ENCODE results near the gene MCM9. TPM values are rescaled to one million over a fixed set of nuclear protein-coding genes. Genes with fewer than 3 reads are reported as not detected.
"Not testable (repeated sequence)": the region's sequence is repeated elsewhere in the genome, so short reads cannot be mapped to it uniquely, and the experiment has no call there.

The MCM9 gene
- total and polyA plus RNA-seq, 2 donors (not counting 1 experiment from before 2014, with no cell fraction given): 14.0 to 54.5 TPM

DNA sequence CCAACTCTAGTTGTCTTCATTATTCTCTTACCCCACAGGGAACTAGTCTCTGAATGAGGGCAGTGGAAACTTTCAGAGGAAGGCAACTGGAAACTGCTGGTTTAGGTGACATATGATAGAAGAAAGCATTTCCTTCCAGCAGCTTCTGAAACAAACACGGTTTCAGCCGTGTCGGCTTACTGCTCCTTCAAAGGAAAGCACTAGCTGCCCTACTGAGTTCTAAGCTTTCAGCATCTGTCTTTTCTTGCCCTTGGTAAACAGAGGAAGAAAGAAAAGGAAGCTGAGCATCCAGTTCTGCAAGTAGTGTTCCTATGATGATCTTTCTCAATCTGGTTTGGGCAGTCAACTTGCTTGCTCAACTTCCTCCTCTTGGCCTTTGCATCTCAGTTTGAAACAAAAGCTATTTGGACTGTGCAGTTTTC, 166.0 kb downstream of the MCM9 start:
- Histone ChIP-seq H3K9me3 (ENCODE audit: control extremely low read depth in 1 of 3, control insufficient read depth in 2 of 3, insufficient read depth in 1 of 3, low read length in 2 of 3) (no peaks in the 10 kb centered on the region), H4K20me1 (ENCODE audit: control insufficient read depth, insufficient read depth, low read length, poor library complexity, severe bottlenecking) (no peaks in the 10 kb centered on the region), H3K4me1 (ENCODE audit: control insufficient read depth in 2 of 2, insufficient read depth in 2 of 2, low read length in 2 of 2) (no peaks in the 10 kb centered on the region), H3K36me3 (replicated peaks in 1 of 2; ENCODE audit: control extremely low read depth in 1 of 2, control insufficient read depth in 1 of 2, extremely low read depth in 1 of 2, insufficient read depth in 2 of 2, low read length in 1 of 2) (no peaks in the 10 kb centered on the region), H3K27ac (ENCODE audit: low read length in 2 of 2) (no peak overlapping the region), H3K4me3 (ENCODE audit: control extremely low read depth in 1 of 5, extremely low read depth in 1 of 5, insufficient read depth in 1 of 5, low read depth in 2 of 5, low read length in 4 of 5) (peak overlapping the region in 1 of 5 experiments; percentile 7), H3K27me3 (replicated peaks in 1 of 4; ENCODE audit: control extremely low read depth in 1 of 4, control insufficient read depth in 3 of 4, insufficient read depth in 4 of 4, low read length in 3 of 4) (no peaks in the 10 kb centered on the region), H3K9ac (ENCODE audit: low read length) (no peak overlapping the region), H2AFZ (ENCODE audit: insufficient read depth, low read depth, low read length, poor library complexity, severe bottlenecking) (peak overlapping the region; percentile 52), H3K4me2 (replicated peaks; ENCODE audit: low read depth, low read length, poor library complexity, severe bottlenecking) (no peak overlapping the region), H3K79me2 (ENCODE audit: control insufficient read depth, insufficient read depth, low read length) (no peaks in the 10 kb centered on the region)
- ChIA-PET POLR2A (no interaction called here), CTCF (interaction anchor here (1.4 to 1.5 kb wide), 2 partner anchors 11 to 71 kb away, joined by 3 to 4 read pairs; no protein-coding TSS in a partner anchor)
- H3K9me3 Mint-ChIP-seq (ENCODE audit: insufficient read depth): no peaks in the 10 kb centered on the region
- peaks cover 7% of the 10 kb centered on the region for H3K4me1 Mint-ChIP-seq
- H3K27ac Mint-ChIP-seq: no peak overlapping the region
- WGBS (ENCODE audit: insufficient coverage): 70% methylated on average over 3 of the region's 3 CpGs
- intact Hi-C loops (cut with micrococcal nuclease): no loop called here
- ATAC-seq (ENCODE audit: low read depth): no peak
- H3K27me3 Mint-ChIP-seq: peaks cover 3% of the 10 kb centered on the region
- DNase-seq: no peak
- TF ChIP-seq EZH2 (IDR thresholded peaks at IDR 0.05; ENCODE audit: borderline replicate concordance, insufficient read depth, low read depth, low read length, poor library complexity, severe bottlenecking): no peak
- TF ChIP-seq, protein P1, sequence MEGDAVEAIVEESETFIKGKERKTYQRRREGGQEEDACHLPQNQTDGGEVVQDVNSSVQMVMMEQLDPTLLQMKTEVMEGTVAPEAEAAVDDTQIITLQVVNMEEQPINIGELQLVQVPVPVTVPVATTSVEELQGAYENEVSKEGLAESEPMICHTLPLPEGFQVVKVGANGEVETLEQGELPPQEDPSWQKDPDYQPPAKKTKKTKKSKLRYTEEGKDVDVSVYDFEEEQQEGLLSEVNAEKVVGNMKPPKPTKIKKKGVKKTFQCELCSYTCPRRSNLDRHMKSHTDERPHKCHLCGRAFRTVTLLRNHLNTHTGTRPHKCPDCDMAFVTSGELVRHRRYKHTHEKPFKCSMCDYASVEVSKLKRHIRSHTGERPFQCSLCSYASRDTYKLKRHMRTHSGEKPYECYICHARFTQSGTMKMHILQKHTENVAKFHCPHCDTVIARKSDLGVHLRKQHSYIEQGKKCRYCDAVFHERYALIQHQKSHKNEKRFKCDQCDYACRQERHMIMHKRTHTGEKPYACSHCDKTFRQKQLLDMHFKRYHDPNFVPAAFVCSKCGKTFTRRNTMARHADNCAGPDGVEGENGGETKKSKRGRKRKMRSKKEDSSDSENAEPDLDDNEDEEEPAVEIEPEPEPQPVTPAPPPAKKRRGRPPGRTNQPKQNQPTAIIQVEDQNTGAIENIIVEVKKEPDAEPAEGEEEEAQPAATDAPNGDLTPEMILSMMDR (IDR thresholded peaks at IDR 0.05): no peak
- no peak overlapping the region for H3K4me3 Mint-ChIP-seq

DNA sequence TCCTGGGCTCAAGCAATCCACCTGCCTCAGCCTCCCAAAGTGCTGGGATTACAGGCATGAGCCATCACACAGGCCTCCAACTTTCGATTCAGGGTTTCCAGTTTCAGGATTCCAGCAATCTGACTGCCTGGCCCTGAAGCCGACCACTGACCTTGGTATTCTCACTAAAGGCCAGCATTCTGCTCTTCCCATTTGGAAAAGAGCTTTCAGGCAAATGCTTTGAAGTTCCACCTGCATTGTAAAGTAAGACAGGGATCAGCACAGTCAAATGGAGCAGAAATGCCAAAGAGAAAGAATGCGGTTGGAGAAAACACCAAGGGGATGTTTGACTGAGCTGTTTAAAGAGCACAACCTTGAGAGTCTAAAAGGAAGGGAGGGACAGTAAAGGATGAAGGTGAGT, 166.5 kb downstream of the MCM9 start:
- no peaks in the 10 kb centered on the region for H4K20me1 ChIP-seq (ENCODE audit: control insufficient read depth, insufficient read depth, low read length, poor library complexity, severe bottlenecking)
- WGBS (ENCODE audit: insufficient coverage): 93% methylated on average over 3 of the region's 3 CpGs
- H3K9me3 Mint-ChIP-seq (ENCODE audit: insufficient read depth): no peaks in the 10 kb centered on the region
- no peak overlapping the region for H3K27ac ChIP-seq (ENCODE audit: low read length in 2 of 2)
- DNase-seq (no peak), ATAC-seq (ENCODE audit: low read depth) (no peak)
- H3K4me1 ChIP-seq (ENCODE audit: control insufficient read depth in 2 of 2, insufficient read depth in 2 of 2, low read length in 2 of 2): no peaks in the 10 kb centered on the region
- H3K4me1 Mint-ChIP-seq: peaks cover 7% of the 10 kb centered on the region
- no peaks in the 10 kb centered on the region for H3K27me3 ChIP-seq (replicated peaks in 1 of 4; ENCODE audit: control extremely low read depth in 1 of 4, control insufficient read depth in 3 of 4, insufficient read depth in 4 of 4, low read length in 3 of 4)
- CTCF ChIA-PET: interaction anchor here (1.4 to 1.5 kb wide), 2 partner anchors 11 to 71 kb away, joined by 3 to 4 read pairs; no protein-coding TSS in a partner anchor
- no peak overlapping the region for H3K27ac Mint-ChIP-seq
- H3K27me3 Mint-ChIP-seq: peaks cover 3% of the 10 kb centered on the region
- no peaks in the 10 kb centered on the region for H3K9me3 ChIP-seq (ENCODE audit: control extremely low read depth in 1 of 3, control insufficient read depth in 2 of 3, insufficient read depth in 1 of 3, low read length in 2 of 3)
- intact Hi-C loops (cut with micrococcal nuclease): no loop called here
- H3K4me3 Mint-ChIP-seq: no peak overlapping the region
- H3K79me2 ChIP-seq (ENCODE audit: control insufficient read depth, insufficient read depth, low read length): no peaks in the 10 kb centered on the region
- no peaks in the 10 kb centered on the region for H3K36me3 ChIP-seq (replicated peaks in 1 of 2; ENCODE audit: control extremely low read depth in 1 of 2, control insufficient read depth in 1 of 2, extremely low read depth in 1 of 2, insufficient read depth in 2 of 2, low read length in 1 of 2)
- peak overlapping the region in 1 of 5 experiments; percentile 7 for H3K4me3 ChIP-seq (ENCODE audit: control extremely low read depth in 1 of 5, extremely low read depth in 1 of 5, insufficient read depth in 1 of 5, low read depth in 2 of 5, low read length in 4 of 5)
- H3K9ac ChIP-seq (ENCODE audit: low read length): no peak overlapping the region
- POLR2A ChIA-PET: no interaction called here
- no peak for TF ChIP-seq EZH2 (IDR thresholded peaks at IDR 0.05; ENCODE audit: borderline replicate concordance, insufficient read depth, low read depth, low read length, poor library complexity, severe bottlenecking)
- TF ChIP-seq, protein P1 (IDR thresholded peaks at IDR 0.05): no peak
- H2AFZ ChIP-seq (ENCODE audit: insufficient read depth, low read depth, low read length, poor library complexity, severe bottlenecking): peak overlapping the region; percentile 52
- no peak overlapping the region for H3K4me2 ChIP-seq (replicated peaks; ENCODE audit: low read depth, low read length, poor library complexity, severe bottlenecking)

DNA sequence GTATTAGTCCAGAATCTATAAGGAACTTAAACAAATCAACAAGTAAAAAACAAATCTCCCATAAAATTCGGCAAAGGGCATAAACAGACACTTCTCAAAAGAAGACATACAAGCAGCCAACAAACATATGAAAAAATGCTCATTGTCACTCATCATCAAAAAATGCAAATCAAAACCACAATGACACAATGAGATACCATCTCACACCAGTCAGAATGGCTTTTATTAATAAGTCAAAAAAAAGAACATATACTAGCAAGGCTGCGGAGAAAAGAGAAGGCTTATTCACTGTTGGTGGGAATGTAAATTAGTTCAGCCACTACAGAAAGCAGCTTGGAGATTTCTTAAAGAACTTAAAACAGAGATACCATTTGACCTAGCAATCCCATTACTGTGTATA, 169.6 kb downstream of the MCM9 start:
- H3K27ac ChIP-seq (ENCODE audit: low read length in 2 of 2); CTCF ChIA-PET; H3K4me3 Mint-ChIP-seq; H3K27me3 Mint-ChIP-seq; ATAC-seq (ENCODE audit: low read depth); H3K4me1 ChIP-seq (ENCODE audit: control insufficient read depth in 2 of 2, insufficient read depth in 2 of 2, low read length in 2 of 2); H3K4me1 Mint-ChIP-seq; H3K27me3 ChIP-seq (replicated peaks in 1 of 4; ENCODE audit: control extremely low read depth in 1 of 4, control insufficient read depth in 3 of 4, insufficient read depth in 4 of 4, low read length in 3 of 4); H2AFZ ChIP-seq (ENCODE audit: insufficient read depth, low read depth, low read length, poor library complexity, severe bottlenecking); H4K20me1 ChIP-seq (ENCODE audit: control insufficient read depth, insufficient read depth, low read length, poor library complexity, severe bottlenecking); POLR2A ChIA-PET; H3K4me3 ChIP-seq (ENCODE audit: control extremely low read depth in 1 of 5, extremely low read depth in 1 of 5, insufficient read depth in 1 of 5, low read depth in 2 of 5, low read length in 4 of 5); H3K9ac ChIP-seq (ENCODE audit: low read length); H3K4me2 ChIP-seq (replicated peaks; ENCODE audit: low read depth, low read length, poor library complexity, severe bottlenecking); H3K79me2 ChIP-seq (ENCODE audit: control insufficient read depth, insufficient read depth, low read length); intact Hi-C loops (cut with micrococcal nuclease); H3K27ac Mint-ChIP-seq; DNase-seq; H3K36me3 ChIP-seq (replicated peaks in 1 of 2; ENCODE audit: control extremely low read depth in 1 of 2, control insufficient read depth in 1 of 2, extremely low read depth in 1 of 2, insufficient read depth in 2 of 2, low read length in 1 of 2); H3K9me3 ChIP-seq (ENCODE audit: control extremely low read depth in 1 of 3, control insufficient read depth in 2 of 3, insufficient read depth in 1 of 3, low read length in 2 of 3); H3K9me3 Mint-ChIP-seq (ENCODE audit: insufficient read depth): not testable (repeated sequence)
- WGBS (ENCODE audit: insufficient coverage): no CpG with 5 or more reads among the region's 2 CpGs
